H7 (cell line): Measurements from ENCODE around the gene CLASP1. TPM values are rescaled to one million over a fixed set of nuclear protein-coding genes. Genes with fewer than 3 reads are reported as not detected.

Source experiments
- DNase-seq: peaks from one replicate; pipeline ENCODE4 v3.0.0; 2012
- H3K27me3 ChIP-seq: 2 replicates; pipeline ENCODE4 v1.6.0; 2011; ENCODE audit warnings: mild to moderate bottlenecking, low read length; ENCODE audit not compliant: control insufficient read depth, insufficient read depth
- H3K36me3 ChIP-seq: replicated peaks from 2 replicates; pipeline ENCODE4 v1.5.1; 2011; ENCODE audit warnings: low read length; ENCODE audit not compliant: control insufficient read depth, insufficient read depth
- H3K4me3 ChIP-seq: 2 replicates; pipeline ENCODE4 v1.5.1; 2011; ENCODE audit warnings: low read depth, mild to moderate bottlenecking, control low read depth, low read length, moderate library complexity; ENCODE audit not compliant: insufficient read depth
- total RNA-seq: library from RNA; depleted of rRNA; stranded (reverse); fragments of >200 nt; shearing (Covaris generic); gene quantifications from 2 replicates; pipeline ENCODE4 v1.2.3, GENCODE V29; 2014

Gene CLASP1
- total RNA-seq, 1 experiment from 2014 or later = 22.9 TPM

- Histone ChIP-seq H3K4me3 (no peak overlapping the region), H3K27me3 (no peaks in the 10 kb centered on the region), H3K36me3 (peaks cover 7% of the 10 kb centered on the region)
- no peak for DNase-seq
These were observed 277.2 kb downstream of the CLASP1 start for GRCh38 chr2:121372082-121372481.

GRCh38 chr2:121368836-121369235 is 280.4 kb downstream of the CLASP1 start:
- H3K36me3 ChIP-seq = peaks cover 3% of the 10 kb centered on the region
- H3K4me3 ChIP-seq = no peak overlapping the region
- H3K27me3 ChIP-seq = no peaks in the 10 kb centered on the region
- DNase-seq = no peak

- H3K4me3 ChIP-seq = no peak overlapping the region
- no peak for DNase-seq
- H3K36me3 ChIP-seq = peaks cover 9% of the 10 kb centered on the region
- H3K27me3 ChIP-seq = no peaks in the 10 kb centered on the region
These were observed 281.1 kb downstream of the CLASP1 start for GRCh38 chr2:121368155-121368554.

- no peaks in the 10 kb centered on the region for H3K27me3 ChIP-seq
- peaks cover 15% of the 10 kb centered on the region for H3K36me3 ChIP-seq
- H3K4me3 ChIP-seq = no peak overlapping the region
- DNase-seq = peak; percentile 28
These were observed 281.9 kb downstream of the CLASP1 start for GRCh38 chr2:121367246-121367900.

GRCh38 chr2:121366040-121366439 is 283.2 kb downstream of the CLASP1 start:
- Histone ChIP-seq H3K27me3 (no peaks in the 10 kb centered on the region), H3K36me3 (peaks cover 17% of the 10 kb centered on the region), H3K4me3 (no peak overlapping the region)
- DNase-seq = no peak

GRCh38 chr2:121365061-121365460 is 284.2 kb downstream of the CLASP1 start:
- no peak overlapping the region for H3K4me3 ChIP-seq
- H3K36me3 ChIP-seq = peaks cover 16% of the 10 kb centered on the region
- H3K27me3 ChIP-seq = no peaks in the 10 kb centered on the region
- no peak for DNase-seq

- H3K4me3 ChIP-seq = no peak overlapping the region
- no peaks in the 10 kb centered on the region for H3K27me3 ChIP-seq
- peaks cover 16% of the 10 kb centered on the region for H3K36me3 ChIP-seq
- no peak for DNase-seq
These were observed 285.4 kb downstream of the CLASP1 start for GRCh38 chr2:121363632-121364420.

- peaks cover 16% of the 10 kb centered on the region for H3K36me3 ChIP-seq
- H3K4me3 ChIP-seq = no peak overlapping the region
- DNase-seq = no peak
- no peaks in the 10 kb centered on the region for H3K27me3 ChIP-seq
These were observed 286.5 kb downstream of the CLASP1 start for GRCh38 chr2:121362774-121363173.

- no peaks in the 10 kb centered on the region for H3K27me3 ChIP-seq
- peaks cover 17% of the 10 kb centered on the region for H3K36me3 ChIP-seq
- no peak overlapping the region for H3K4me3 ChIP-seq
- no peak for DNase-seq
These were observed 287.0 kb downstream of the CLASP1 start for GRCh38 chr2:121362226-121362625.

- Histone ChIP-seq H3K27me3 (no peaks in the 10 kb centered on the region), H3K4me3 (no peak overlapping the region), H3K36me3 (peaks cover 17% of the 10 kb centered on the region)
- DNase-seq = no peak
These were observed 288.5 kb downstream of the CLASP1 start for GRCh38 chr2:121360566-121361300.

GRCh38 chr2:121359716-121360565 is 289.3 kb downstream of the CLASP1 start:
- H3K27me3 ChIP-seq = no peaks in the 10 kb centered on the region
- DNase-seq = no peak
- no peak overlapping the region for H3K4me3 ChIP-seq
- H3K36me3 ChIP-seq = peaks cover 16% of the 10 kb centered on the region

GRCh38 chr2:121359170-121359569 is 290.1 kb downstream of the CLASP1 start:
- no peak overlapping the region for H3K4me3 ChIP-seq
- H3K27me3 ChIP-seq = no peaks in the 10 kb centered on the region
- peaks cover 16% of the 10 kb centered on the region for H3K36me3 ChIP-seq
- no peak for DNase-seq

- H3K36me3 ChIP-seq = peaks cover 14% of the 10 kb centered on the region
- DNase-seq = no peak
- no peak overlapping the region for H3K4me3 ChIP-seq
- no peaks in the 10 kb centered on the region for H3K27me3 ChIP-seq
These were observed 291.0 kb downstream of the CLASP1 start for GRCh38 chr2:121358291-121358690.

GRCh38 chr2:121356058-121356640 is 293.1 kb downstream of the CLASP1 start:
- Histone ChIP-seq H3K27me3 (no peaks in the 10 kb centered on the region), H3K4me3 (no peak overlapping the region), H3K36me3 (peaks cover 15% of the 10 kb centered on the region)
- DNase-seq = peak; percentile 78
